Measurements from ENCODE around the gene SFTPB.
"Not testable (repeated sequence)": the region's sequence is repeated elsewhere in the genome, so short reads cannot be mapped to it uniquely, and the experiment has no call there.

Gene SFTPB

DNA sequence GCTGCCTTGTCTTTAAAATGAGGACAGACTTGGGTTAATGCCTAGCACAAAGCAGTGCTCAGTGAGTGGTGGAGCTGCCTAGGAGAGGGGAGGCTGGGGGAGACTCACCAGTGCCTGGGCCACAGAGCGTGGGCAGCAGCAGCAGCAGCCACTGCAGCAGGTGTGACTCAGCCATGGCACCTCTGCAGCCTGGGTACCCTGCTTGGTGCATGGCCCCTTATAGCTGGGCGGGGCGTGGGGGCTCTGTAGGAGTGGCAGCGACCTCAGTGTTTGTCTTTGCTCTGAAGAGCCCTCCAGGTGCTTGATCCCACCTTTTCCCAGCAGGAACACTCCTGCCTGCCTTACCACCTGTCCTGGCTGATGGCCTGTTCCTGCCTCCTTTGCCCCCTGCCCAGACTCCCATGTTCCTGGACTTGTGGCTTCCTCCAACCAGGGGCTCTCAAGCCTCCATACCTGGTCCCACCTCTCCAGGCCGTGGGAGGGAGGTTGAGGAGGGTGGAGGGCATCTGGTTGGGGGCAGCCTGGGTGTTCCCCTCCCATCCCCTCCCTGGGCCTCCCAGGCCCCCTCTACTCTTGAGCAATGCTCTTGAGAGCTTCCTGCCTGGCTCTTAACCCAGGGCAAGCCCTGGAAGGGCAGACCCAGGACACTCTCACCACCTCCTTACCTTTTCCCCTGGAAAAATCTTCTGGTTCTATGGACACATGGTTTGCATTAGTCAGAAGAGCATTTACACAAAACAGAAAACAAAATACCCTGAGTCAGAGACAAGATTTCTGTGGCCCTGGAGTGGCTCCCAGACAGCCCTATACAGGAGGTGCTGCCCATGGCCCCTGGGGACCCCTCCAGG, at the start of gene SFTPB:
Gene SFTPB, minus strand, starts transcription at position 191 of the 848 bp plus-strand sequence. Its CDS starts 16 bp downstream, at position 175.
- H3K4me3 ChIP-seq (ENCODE audit: low read depth, low read length), result no peak within 1 kb of the TSS
- TF ChIP-seq, protein P1, sequence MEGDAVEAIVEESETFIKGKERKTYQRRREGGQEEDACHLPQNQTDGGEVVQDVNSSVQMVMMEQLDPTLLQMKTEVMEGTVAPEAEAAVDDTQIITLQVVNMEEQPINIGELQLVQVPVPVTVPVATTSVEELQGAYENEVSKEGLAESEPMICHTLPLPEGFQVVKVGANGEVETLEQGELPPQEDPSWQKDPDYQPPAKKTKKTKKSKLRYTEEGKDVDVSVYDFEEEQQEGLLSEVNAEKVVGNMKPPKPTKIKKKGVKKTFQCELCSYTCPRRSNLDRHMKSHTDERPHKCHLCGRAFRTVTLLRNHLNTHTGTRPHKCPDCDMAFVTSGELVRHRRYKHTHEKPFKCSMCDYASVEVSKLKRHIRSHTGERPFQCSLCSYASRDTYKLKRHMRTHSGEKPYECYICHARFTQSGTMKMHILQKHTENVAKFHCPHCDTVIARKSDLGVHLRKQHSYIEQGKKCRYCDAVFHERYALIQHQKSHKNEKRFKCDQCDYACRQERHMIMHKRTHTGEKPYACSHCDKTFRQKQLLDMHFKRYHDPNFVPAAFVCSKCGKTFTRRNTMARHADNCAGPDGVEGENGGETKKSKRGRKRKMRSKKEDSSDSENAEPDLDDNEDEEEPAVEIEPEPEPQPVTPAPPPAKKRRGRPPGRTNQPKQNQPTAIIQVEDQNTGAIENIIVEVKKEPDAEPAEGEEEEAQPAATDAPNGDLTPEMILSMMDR (IDR thresholded peaks at IDR 0.05; ENCODE audit: insufficient read depth, low read length, missing control alignments), result no peak
- DNase-seq (ENCODE audit: low read depth, low spot score), result no peak
- ChIA-PET POLR2A (interaction anchor here (0.7 kb wide), 1 partner anchor 17 kb away, joined by 3 read pairs; no protein-coding TSS in a partner anchor), CTCF (interaction anchor here (0.9 to 4.0 kb wide), 6 partner anchors 8 to 39 kb away, joined by 3 to 32 read pairs (median 5); no protein-coding TSS in a partner anchor)

DNA sequence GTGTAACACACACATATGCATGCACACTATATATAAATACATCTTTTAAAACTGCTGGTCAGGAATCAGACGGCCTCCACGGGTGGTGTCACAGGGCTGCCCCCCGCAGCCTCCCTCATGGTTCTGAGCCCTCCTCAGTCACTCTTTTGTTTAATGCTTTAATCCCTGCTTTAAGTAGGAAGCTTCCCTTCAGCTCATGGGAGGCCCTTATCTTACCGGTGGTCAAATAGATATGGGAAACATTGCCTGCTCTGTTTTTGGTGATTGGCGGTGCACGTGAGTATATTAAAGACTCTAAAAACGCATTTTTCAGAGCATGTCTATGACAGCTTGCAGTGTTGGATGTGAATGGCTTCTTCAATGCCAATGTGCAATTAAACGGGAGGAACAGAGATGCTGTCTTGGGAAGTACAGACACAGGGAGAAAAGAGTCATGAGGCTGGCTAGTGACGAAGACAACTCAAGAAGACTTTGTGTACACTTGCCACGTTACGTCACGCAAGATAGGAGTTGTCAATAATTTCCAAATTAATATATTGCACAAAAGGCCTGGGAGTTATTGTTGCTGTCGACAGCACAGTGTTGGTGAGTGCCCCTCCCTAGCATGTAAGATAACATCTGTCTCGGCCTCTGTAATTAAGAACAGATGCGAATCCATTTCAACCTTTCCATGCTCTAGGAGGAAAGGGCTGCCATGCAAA, 49.5 kb upstream of the SFTPB start:
- TF ChIP-seq, protein P1 (IDR thresholded peaks at IDR 0.05; ENCODE audit: insufficient read depth, low read length, missing control alignments), result no peak
- no peak for DNase-seq (ENCODE audit: low read depth, low spot score)
- ChIA-PET CTCF (interaction anchor here (0.6 to 25.5 kb wide), 6 partner anchors 9 to 172 kb away, joined by 3 to 915 read pairs (median 130); partner anchors contain the start of gene ST3GAL5), POLR2A (no interaction called here)
- no peak overlapping the region for H3K4me3 ChIP-seq (ENCODE audit: low read depth, low read length)

DNA sequence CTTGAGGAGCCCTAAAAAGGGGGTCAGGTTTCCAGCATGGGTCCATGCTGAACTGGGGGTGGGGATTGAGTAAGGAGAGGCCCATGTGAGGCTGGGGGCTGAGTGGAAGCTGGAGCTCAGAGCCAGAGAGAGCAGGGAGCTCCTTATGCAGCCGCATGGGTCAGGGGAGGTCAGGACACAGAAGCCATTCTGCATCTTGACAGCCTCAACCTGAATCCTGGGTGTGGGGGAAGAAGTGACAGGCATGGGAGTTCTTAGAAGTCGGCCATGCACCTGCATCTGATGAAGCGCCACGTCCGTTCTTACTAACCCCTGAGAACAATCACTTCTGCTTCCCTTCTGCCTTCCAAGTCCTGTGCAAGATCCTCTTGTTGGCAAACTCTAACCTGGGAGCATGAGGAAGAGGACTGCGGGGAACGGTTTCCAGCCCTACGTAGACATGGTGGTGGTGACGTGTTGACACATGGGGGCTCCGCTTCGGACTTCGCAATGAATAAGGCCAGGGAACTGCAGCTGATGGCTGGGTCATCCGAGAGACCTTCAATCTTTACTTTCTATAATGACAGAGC, 48.4 kb upstream of the SFTPB start:
- H3K4me3 ChIP-seq (ENCODE audit: low read depth, low read length), result no peak overlapping the region
- DNase-seq (ENCODE audit: low read depth, low spot score), result no peak
- ChIA-PET POLR2A (interaction anchor here (0.6 kb wide), 1 partner anchor 105 kb away, joined by 3 read pairs; the partner anchor contains the start of gene C2orf68), CTCF (interaction anchor here (0.6 to 25.5 kb wide), 9 partner anchors 8 to 99 kb away, joined by 3 to 915 read pairs (median 8); no protein-coding TSS in a partner anchor)
- TF ChIP-seq, protein P1 (IDR thresholded peaks at IDR 0.05; ENCODE audit: insufficient read depth, low read length, missing control alignments), result no peak

DNA sequence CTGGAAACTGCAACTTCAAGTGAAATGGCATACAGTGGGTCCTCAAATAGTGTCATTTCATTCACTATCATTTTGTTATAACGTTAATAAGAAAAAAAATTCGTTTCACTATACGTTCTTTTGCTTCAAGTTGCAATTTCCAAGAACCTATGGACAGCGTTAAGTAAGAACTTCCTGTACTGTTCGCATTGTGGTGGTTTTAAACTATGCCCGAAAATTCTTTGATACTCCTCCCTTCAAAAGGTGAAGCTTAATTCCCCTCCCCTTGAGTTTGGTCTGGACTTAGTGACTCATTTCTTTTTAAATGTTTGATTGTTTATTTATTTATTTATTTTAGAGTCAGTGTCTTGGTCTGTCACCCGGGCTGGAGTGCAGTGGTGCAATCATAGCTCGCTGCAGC, 46.8 kb upstream of the SFTPB start:
- POLR2A ChIA-PET, result no interaction called here
- CTCF ChIA-PET, result interaction anchor here (0.8 to 25.5 kb wide), 7 partner anchors 7 to 113 kb away, joined by 3 to 915 read pairs (median 6); no protein-coding TSS in a partner anchor
- TF ChIP-seq, protein P1 (IDR thresholded peaks at IDR 0.05; ENCODE audit: insufficient read depth, low read length, missing control alignments), result no peak
- DNase-seq (ENCODE audit: low read depth, low spot score), result no peak
- no peak overlapping the region for H3K4me3 ChIP-seq (ENCODE audit: low read depth, low read length)

DNA sequence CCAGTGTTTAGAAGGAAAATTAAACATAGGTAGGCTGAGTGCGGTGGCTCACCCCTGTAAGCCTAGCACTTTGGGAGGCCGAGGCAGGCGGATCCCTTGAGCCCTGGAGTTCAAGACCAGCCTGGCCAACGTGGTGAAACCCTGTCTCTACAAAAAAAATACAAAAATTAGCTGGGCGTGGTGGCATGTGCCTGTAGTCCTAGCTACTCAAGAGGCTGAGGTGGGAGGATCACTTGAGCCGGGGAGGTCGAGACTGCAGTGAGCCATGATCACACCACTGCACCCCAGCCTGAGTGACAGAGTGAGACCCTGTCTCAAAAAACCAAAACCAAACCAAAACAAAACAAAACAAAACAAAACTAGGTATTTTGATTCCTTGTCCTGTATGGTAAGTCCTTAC, 46.4 kb upstream of the SFTPB start:
- H3K4me3 ChIP-seq (ENCODE audit: low read depth, low read length); DNase-seq (ENCODE audit: low read depth, low spot score); POLR2A ChIA-PET: not testable (repeated sequence)
- CTCF ChIA-PET, result interaction anchor here (0.8 to 25.5 kb wide), 7 partner anchors 6 to 113 kb away, joined by 3 to 915 read pairs (median 8); no protein-coding TSS in a partner anchor

DNA sequence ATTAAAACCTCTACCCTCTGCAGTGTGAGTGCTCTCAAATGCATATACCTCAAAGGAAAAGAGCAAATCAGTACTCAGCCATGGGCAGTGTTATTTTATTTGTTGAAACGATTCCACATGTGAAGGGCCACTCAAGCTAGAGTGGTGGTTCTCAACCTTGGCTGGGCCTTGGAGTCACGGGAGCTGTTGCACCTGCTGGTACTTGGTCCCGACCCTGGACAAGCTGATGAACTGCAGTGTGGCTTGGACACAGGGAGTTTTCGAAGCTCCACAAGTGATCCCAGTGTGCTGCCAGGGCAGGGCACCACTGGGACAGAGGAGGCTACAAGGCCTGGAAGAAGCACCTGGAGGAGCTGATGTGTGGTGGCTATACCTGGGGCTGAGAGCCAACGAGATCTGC, 45.8 kb upstream of the SFTPB start:
- CTCF ChIA-PET, result interaction anchor here (1.8 to 25.5 kb wide), 4 partner anchors 6 to 114 kb away, joined by 6 to 915 read pairs (median 221); no protein-coding TSS in a partner anchor
- POLR2A ChIA-PET, result no interaction called here
- TF ChIP-seq, protein P1 (IDR thresholded peaks at IDR 0.05; ENCODE audit: insufficient read depth, low read length, missing control alignments), result no peak
- no peak overlapping the region for H3K4me3 ChIP-seq (ENCODE audit: low read depth, low read length)
- no peak for DNase-seq (ENCODE audit: low read depth, low spot score)

Data from AG04449 (cell line).